HL-60/S4 (cell line): ENCODE data around the gene EXOC4.
"Not testable (repeated sequence)": the region's sequence is repeated elsewhere in the genome, so short reads cannot be mapped to it uniquely, and the experiment has no call there.

Experiments
- in situ Hi-C: fragments of 300-500 bp; cut with MboI; formaldehyde crosslinking; loops from 2 replicates; pipeline ENCODE4 v1.14.3; 2022; ENCODE audit warnings: low sequenced_read_pairs

EXOC4 gene

GRCh38 chr7:133606991-133607390 lies 354.1 kb downstream of the EXOC4 start:
- in situ Hi-C loops, result no loop called here

- in situ Hi-C loops, result no loop called here
Observed at GRCh38 chr7:133609806-133610205, 356.9 kb downstream of the EXOC4 start.

GRCh38 chr7:133611955-133612354 lies 359.1 kb downstream of the EXOC4 start:
- in situ Hi-C loops, result no loop called here

GRCh38 chr7:133613250-133613790 lies 360.4 kb downstream of the EXOC4 start:
- in situ Hi-C loops, result no loop called here

- in situ Hi-C loops, result no loop called here
Observed at GRCh38 chr7:133614251-133614650, 361.4 kb downstream of the EXOC4 start.

GRCh38 chr7:133618970-133619369 lies 366.1 kb downstream of the EXOC4 start:
- in situ Hi-C loops, result no loop called here

GRCh38 chr7:133619491-133619890 lies 366.6 kb downstream of the EXOC4 start:
- in situ Hi-C loops, result no loop called here

GRCh38 chr7:133623721-133624120 lies 370.8 kb downstream of the EXOC4 start:
- in situ Hi-C loops, result no loop called here

- in situ Hi-C loops, result no loop called here
Observed at GRCh38 chr7:133625046-133625445, 372.2 kb downstream of the EXOC4 start.

GRCh38 chr7:133629701-133630100 lies 376.8 kb downstream of the EXOC4 start:
- in situ Hi-C loops, result no loop called here

GRCh38 chr7:133633055-133633454 lies 380.2 kb downstream of the EXOC4 start:
- in situ Hi-C loops, result no loop called here

GRCh38 chr7:133635541-133635940 lies 382.7 kb downstream of the EXOC4 start:
- in situ Hi-C loops, result no loop called here

GRCh38 chr7:133638857-133639256 lies 386.0 kb downstream of the EXOC4 start:
- in situ Hi-C loops, result no loop called here

GRCh38 chr7:133641436-133641835 lies 388.6 kb downstream of the EXOC4 start:
- in situ Hi-C loops, result no loop called here

GRCh38 chr7:133642907-133643306 lies 390.0 kb downstream of the EXOC4 start:
- in situ Hi-C loops, result no loop called here

GRCh38 chr7:133643652-133644051 lies 390.8 kb downstream of the EXOC4 start:
- in situ Hi-C loops, result not testable (repeated sequence)

- in situ Hi-C loops, result no loop called here
Observed at GRCh38 chr7:133645884-133646391, 393.1 kb downstream of the EXOC4 start.

- in situ Hi-C loops, result no loop called here
Observed at GRCh38 chr7:133646472-133647315, 393.8 kb downstream of the EXOC4 start.

GRCh38 chr7:133649593-133649992 lies 396.7 kb downstream of the EXOC4 start:
- in situ Hi-C loops, result no loop called here

- in situ Hi-C loops, result no loop called here
Observed at GRCh38 chr7:133650069-133650468, 397.2 kb downstream of the EXOC4 start.

GRCh38 chr7:133650487-133651300 lies 397.8 kb downstream of the EXOC4 start:
- in situ Hi-C loops, result no loop called here
